ENCODE data around the gene HACD3.

Gene HACD3

GRCh38 chr15:65525622-65526021 is 4.6 kb upstream of the HACD3 start:
- ATAC-seq: peak; percentile 58
- TF ChIP-seq TSHZ2 (CRISPR knock-in tag; IDR thresholded peaks at IDR 0.05): no peak
- no peak for TF ChIP-seq ZNF8 (CRISPR knock-in tag; IDR thresholded peaks at IDR 0.05)

- TF ChIP-seq CSDC2 (CRISPR knock-in tag; IDR thresholded peaks at IDR 0.05): no peak
- no peak for TF ChIP-seq ZC3H10 (CRISPR knock-in tag; IDR thresholded peaks at IDR 0.05)
- TF ChIP-seq POU6F1 (CRISPR knock-in tag; IDR thresholded peaks at IDR 0.05; ENCODE audit: borderline replicate concordance, low read depth): no peak
- no peak for TF ChIP-seq PPARA (CRISPR knock-in tag; IDR thresholded peaks at IDR 0.05; ENCODE audit: borderline replicate concordance)
- no peak for TF ChIP-seq GLIS3 (CRISPR knock-in tag; IDR thresholded peaks at IDR 0.05)
- TF ChIP-seq OSR1 (CRISPR knock-in tag; IDR thresholded peaks at IDR 0.05): no peak
- no peak for TF ChIP-seq PATZ1 (CRISPR knock-in tag; IDR thresholded peaks at IDR 0.05; ENCODE audit: borderline replicate concordance)
- no peak for TF ChIP-seq BACH2 (CRISPR knock-in tag; IDR thresholded peaks at IDR 0.05; ENCODE audit: borderline replicate concordance)
- no peak for TF ChIP-seq SNAI2 (CRISPR knock-in tag; IDR thresholded peaks at IDR 0.05)
- no peak for TF ChIP-seq ESRRG (CRISPR knock-in tag; IDR thresholded peaks at IDR 0.05)
- no peak for TF ChIP-seq CREB5 (CRISPR knock-in tag; IDR thresholded peaks at IDR 0.05; ENCODE audit: low read depth)
- TF ChIP-seq ZFP30 (CRISPR knock-in tag; IDR thresholded peaks at IDR 0.05): no peak
- no peak for TF ChIP-seq ZNF70 (CRISPR knock-in tag; IDR thresholded peaks at IDR 0.05)
- TF ChIP-seq ZFP3 (CRISPR knock-in tag; IDR thresholded peaks at IDR 0.05): no peak
- no peak for TF ChIP-seq TOX (CRISPR knock-in tag; IDR thresholded peaks at IDR 0.05; ENCODE audit: borderline replicate concordance)
- no peak for TF ChIP-seq TSHZ2 (CRISPR knock-in tag; IDR thresholded peaks at IDR 0.05)
- no peak for TF ChIP-seq ZNF565 (CRISPR knock-in tag; conservative IDR thresholded peaks at IDR 0.05; ENCODE audit: low read depth)
- no peak for TF ChIP-seq ARNTL (CRISPR knock-in tag; IDR thresholded peaks at IDR 0.05; ENCODE audit: borderline replicate concordance, low read depth)
Observed at GRCh38 chr15:65528461-65529060, 1.7 kb upstream of the HACD3 start.

GRCh38 chr15:65529762-65530317 is 423 bp upstream of the HACD3 start:
- ATAC-seq: no peak
- TF ChIP-seq TOX (CRISPR knock-in tag; IDR thresholded peaks at IDR 0.05; ENCODE audit: borderline replicate concordance) (no peak), PATZ1 (CRISPR knock-in tag; IDR thresholded peaks at IDR 0.05; ENCODE audit: borderline replicate concordance) (no peak), ISL1 (CRISPR knock-in tag; IDR thresholded peaks at IDR 0.05) (no peak), SNAI2 (CRISPR knock-in tag; IDR thresholded peaks at IDR 0.05) (no peak), ZNF8 (CRISPR knock-in tag; IDR thresholded peaks at IDR 0.05) (no peak), ZNF70 (CRISPR knock-in tag; IDR thresholded peaks at IDR 0.05) (no peak), GLIS3 (CRISPR knock-in tag; IDR thresholded peaks at IDR 0.05) (no peak), OSR1 (CRISPR knock-in tag; IDR thresholded peaks at IDR 0.05) (no peak)

More at GRCh38 chr15:65528461-65529060, 1.7 kb upstream of the HACD3 start:
- no peak for ATAC-seq
